CD14-positive monocyte (primary cell): ENCODE results near the gene XYLB. TPM values are rescaled to one million over a fixed set of nuclear protein-coding genes. Genes with fewer than 3 reads are reported as not detected.

Experiments used
- DNase-seq, 3 donors: peaks; one replicate each; pipeline ENCODE4 v3.0.0-alpha.2; 2011 to 2022
- H2AFZ ChIP-seq: 2 replicates; pipeline ENCODE4 v1.6.0; 2012; ENCODE audit warnings: mild to moderate bottlenecking, low read depth, low read length, inconsistent platforms; ENCODE audit not compliant: insufficient read depth, poor library complexity, severe bottlenecking
- H3K27ac ChIP-seq, 2 donors: 1 replicate in 1 of 2; 2 replicates in 1 of 2; pipeline ENCODE4 v1.5.1; 2012 to 2013; ENCODE audit warnings: low read length in 2 of 2, control low read depth in 1 of 2, inconsistent platforms in 1 of 2, low read depth in 1 of 2, mild to moderate bottlenecking in 1 of 2
- H3K27me3 ChIP-seq, 2 donors: one replicate each; pipeline versions ENCODE4 v1.6.0 to v1.6.1; 2011 to 2013; ENCODE audit warnings: low read length in 2 of 2; ENCODE audit not compliant: control insufficient read depth in 2 of 2, insufficient read depth in 2 of 2
- H3K36me3 ChIP-seq, 2 donors: replicated peaks in 1 of 2; 1 replicate in 1 of 2; 2 replicates in 1 of 2; pipeline versions ENCODE4 v1.5.1 to v1.6.1; 2012 to 2013; ENCODE audit warnings: low read length in 2 of 2, control low read depth in 1 of 2, inconsistent platforms in 1 of 2, mild to moderate bottlenecking in 1 of 2; ENCODE audit not compliant: insufficient read depth in 2 of 2, control insufficient read depth in 1 of 2
- H3K4me1 ChIP-seq, 2 donors: 1 replicate in 1 of 2; 2 replicates in 1 of 2; pipeline versions ENCODE4 v1.5.1 to v1.6.1; 2012 to 2013; ENCODE audit warnings: low read length in 2 of 2, control low read depth in 1 of 2, inconsistent platforms in 1 of 2, mild to moderate bottlenecking in 1 of 2, moderate library complexity in 1 of 2; ENCODE audit not compliant: insufficient read depth in 2 of 2, control insufficient read depth in 1 of 2
- H3K4me2 ChIP-seq: replicated peaks from 2 replicates; pipeline ENCODE3; 2012; ENCODE audit warnings: low read length, moderate library complexity, mild to moderate bottlenecking; ENCODE audit not compliant: poor library complexity, severe bottlenecking; ENCODE audit errors: extremely low read depth
- H3K4me3 ChIP-seq, 3 experiments: fragments of 200-600 bp in 1 of 3; sonication (generic) in 1 of 3; replicated peaks in 1 of 3; 1 replicate in 2 of 3; 2 replicates in 1 of 3; pipeline ENCODE4 v1.5.1; 2011 to 2013; ENCODE audit warnings: low read length in 3 of 3, mild to moderate bottlenecking in 3 of 3, control low read depth in 2 of 3, low read depth in 2 of 3, inconsistent platforms in 1 of 3, moderate library complexity in 1 of 3
- H3K79me2 ChIP-seq: 2 replicates; pipeline ENCODE4 v1.6.0; 2012; ENCODE audit warnings: mild to moderate bottlenecking, control low read depth, inconsistent platforms, low read length, moderate library complexity; ENCODE audit not compliant: insufficient read depth
- H3K9ac ChIP-seq: 2 replicates; pipeline ENCODE4 v1.6.0; 2017; ENCODE audit warnings: low read length, mild to moderate bottlenecking; ENCODE audit not compliant: insufficient read depth, poor library complexity, severe bottlenecking
- H3K9me3 ChIP-seq, 2 donors: replicated peaks in 1 of 2; 1 replicate in 1 of 2; 2 replicates in 1 of 2; pipeline versions ENCODE4 v1.5.1 to v1.6.1; 2012 to 2013; ENCODE audit warnings: low read length in 2 of 2, control low read depth in 1 of 2; ENCODE audit not compliant: control insufficient read depth in 1 of 2, insufficient read depth in 1 of 2
- H4K20me1 ChIP-seq: 2 replicates; pipeline ENCODE4 v1.6.0; 2012; ENCODE audit warnings: mild to moderate bottlenecking, low read length, control low read depth, moderate library complexity; ENCODE audit not compliant: insufficient read depth
- H3K27ac Mint-ChIP-seq, 7 donors: one replicate each; pipeline ENCODE4 v1.8.0; 2020; ENCODE audit warnings: mild to moderate bottlenecking in 7 of 7, mixed read lengths in 7 of 7, moderate library complexity in 6 of 7, inconsistent platforms in 2 of 7
- H3K27me3 Mint-ChIP-seq, 3 donors: one replicate each; pipeline ENCODE4 v1.8.0; 2021 to 2022; ENCODE audit warnings: low read depth in 3 of 3, mild to moderate bottlenecking in 3 of 3, mixed read lengths in 3 of 3, moderate library complexity in 3 of 3, inconsistent platforms in 1 of 3
- H3K36me3 Mint-ChIP-seq, 2 donors: one replicate each; pipeline ENCODE4 v1.8.0; 2020; ENCODE audit warnings: mixed read lengths in 2 of 2, inconsistent platforms in 1 of 2, mild to moderate bottlenecking in 1 of 2
- H3K4me1 Mint-ChIP-seq: one replicate; pipeline ENCODE4 v1.8.0; 2020; ENCODE audit warnings: mild to moderate bottlenecking, mixed read lengths
- H3K4me3 Mint-ChIP-seq, 2 donors: one replicate each; pipeline ENCODE4 v1.8.0; 2020; ENCODE audit warnings: mild to moderate bottlenecking in 2 of 2, mixed read lengths in 2 of 2, moderate library complexity in 1 of 2
- H3K9me3 Mint-ChIP-seq, 7 donors: one replicate each; pipeline ENCODE4 v1.8.0; 2020 to 2022; ENCODE audit warnings: mixed read lengths in 7 of 7, mild to moderate bottlenecking in 6 of 7, moderate library complexity in 6 of 7, inconsistent platforms in 2 of 7
- WGBS: methylation state at CpG from one replicate; pipeline ENCODE4 v1.1.5; 2013; ENCODE audit warnings: missing lambda C conversion rate; ENCODE audit not compliant: insufficient coverage; 5-methylcytosine and 5-hydroxymethylcytosine counted together
- intact Hi-C, 2 donors: fragments of 100-400 bp; cut with micrococcal nuclease; formaldehyde crosslinking; loops; one replicate each; pipeline versions ENCODE4 v1.15.0 to v1.15.1; 2023
- polyA plus RNA-seq, 3 donors: library from polyadenylated mRNA; depleted of rRNA in 1 of 3; unstranded in 2 of 3; stranded (reverse) in 1 of 3; fragments of 300-500 nt in 2 of 3; fragments of >200 nt in 1 of 3; fragmentation: Illumina TruSeq in 2 of 3; gene quantifications; 1 replicate in 2 of 3; 2 replicates in 1 of 3; pipeline ENCODE4 v1.2.3, GENCODE V29; 2012 to 2021
- TF ChIP-seq, protein P1 (sequence below): fragments of 200-600 bp; IDR thresholded peaks from one replicate; pipeline ENCODE4 v1.8.0; 2022; ENCODE audit warnings: antibody characterized with exemption, mild to moderate bottlenecking

Gene XYLB
- polyA plus RNA-seq, 3 donors = 0.60 to 1.00 (median 0.74) TPM

DNA sequence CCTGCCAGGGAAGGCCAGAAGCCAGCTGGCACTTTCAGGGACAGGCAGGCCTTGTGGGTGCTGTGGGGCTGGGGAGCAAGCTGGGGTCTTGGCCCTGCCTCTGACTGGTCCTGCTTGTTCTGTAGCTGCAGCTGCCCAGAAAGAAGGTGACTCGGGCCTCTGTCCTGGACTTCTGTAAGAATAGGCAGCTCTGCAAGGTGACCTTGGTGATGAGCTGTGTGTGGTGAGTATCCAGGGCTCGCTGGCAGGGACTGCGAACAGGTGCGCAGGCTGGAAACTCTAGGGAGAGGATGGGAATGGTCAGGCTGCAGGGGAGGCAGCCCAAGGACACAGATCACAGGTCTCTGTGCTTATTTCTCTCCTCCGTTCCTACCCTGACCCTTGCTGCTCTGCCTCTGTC, 33.3 kb upstream of the XYLB start:
- no peaks in the 10 kb centered on the region for H3K79me2 ChIP-seq
- H3K4me1 ChIP-seq = peaks cover 38 to 55% of the 10 kb centered on the region in 2 donors
- H3K9ac ChIP-seq = no peak overlapping the region
- H3K27me3 ChIP-seq = no peaks in the 10 kb centered on the region
- DNase-seq = no peak
- WGBS = 100% methylated on average over 4 of the region's 5 CpGs
- Mint-ChIP-seq H3K4me3 (no peak overlapping the region), H3K27ac (peak overlapping the region in 1 of 7 donors; percentile 10), H3K4me1 (peaks cover 51% of the 10 kb centered on the region), H3K9me3 (peaks cover 0 to 3% (median 0%) of the 10 kb centered on the region in 7 donors), H3K36me3 (no peaks in the 10 kb centered on the region), H3K27me3 (peaks cover 0 to 3% (median 1%) of the 10 kb centered on the region in 3 donors)
- no peak overlapping the region for H3K27ac ChIP-seq
- H3K36me3 ChIP-seq = no peaks in the 10 kb centered on the region
- no peaks in the 10 kb centered on the region for H4K20me1 ChIP-seq
- no peak overlapping the region for H3K4me3 ChIP-seq
- TF ChIP-seq, protein P1, sequence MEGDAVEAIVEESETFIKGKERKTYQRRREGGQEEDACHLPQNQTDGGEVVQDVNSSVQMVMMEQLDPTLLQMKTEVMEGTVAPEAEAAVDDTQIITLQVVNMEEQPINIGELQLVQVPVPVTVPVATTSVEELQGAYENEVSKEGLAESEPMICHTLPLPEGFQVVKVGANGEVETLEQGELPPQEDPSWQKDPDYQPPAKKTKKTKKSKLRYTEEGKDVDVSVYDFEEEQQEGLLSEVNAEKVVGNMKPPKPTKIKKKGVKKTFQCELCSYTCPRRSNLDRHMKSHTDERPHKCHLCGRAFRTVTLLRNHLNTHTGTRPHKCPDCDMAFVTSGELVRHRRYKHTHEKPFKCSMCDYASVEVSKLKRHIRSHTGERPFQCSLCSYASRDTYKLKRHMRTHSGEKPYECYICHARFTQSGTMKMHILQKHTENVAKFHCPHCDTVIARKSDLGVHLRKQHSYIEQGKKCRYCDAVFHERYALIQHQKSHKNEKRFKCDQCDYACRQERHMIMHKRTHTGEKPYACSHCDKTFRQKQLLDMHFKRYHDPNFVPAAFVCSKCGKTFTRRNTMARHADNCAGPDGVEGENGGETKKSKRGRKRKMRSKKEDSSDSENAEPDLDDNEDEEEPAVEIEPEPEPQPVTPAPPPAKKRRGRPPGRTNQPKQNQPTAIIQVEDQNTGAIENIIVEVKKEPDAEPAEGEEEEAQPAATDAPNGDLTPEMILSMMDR = no peak
- intact Hi-C loops = no loop called here
- H3K4me2 ChIP-seq = no peak overlapping the region
- no peaks in the 10 kb centered on the region for H3K9me3 ChIP-seq
- no peak overlapping the region for H2AFZ ChIP-seq

DNA sequence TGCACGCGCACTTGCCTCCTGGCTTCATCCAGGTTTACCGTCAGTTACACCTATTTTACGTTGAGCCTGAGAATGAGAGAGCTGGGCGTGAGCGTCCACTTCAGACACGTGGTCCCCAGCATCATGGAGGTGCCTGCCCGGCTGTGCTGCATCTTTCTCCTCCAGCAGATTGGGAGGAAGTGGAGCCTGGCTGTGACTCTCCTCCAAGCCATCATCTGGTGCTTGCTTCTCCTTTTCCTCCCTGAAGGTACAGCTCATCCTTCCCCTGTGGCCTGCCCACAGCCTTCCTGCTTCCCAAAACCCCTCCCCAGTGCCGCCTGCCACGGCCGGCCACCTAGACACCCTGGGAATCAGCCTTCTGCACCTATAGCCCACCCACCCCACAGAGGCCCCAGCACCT, 32.9 kb upstream of the XYLB start:
- Histone ChIP-seq H3K9me3 (no peaks in the 10 kb centered on the region), H3K36me3 (no peaks in the 10 kb centered on the region), H4K20me1 (no peaks in the 10 kb centered on the region), H3K79me2 (no peaks in the 10 kb centered on the region), H3K4me3 (no peak overlapping the region), H3K9ac (no peak overlapping the region), H2AFZ (no peak overlapping the region), H3K27me3 (no peaks in the 10 kb centered on the region), H3K4me2 (no peak overlapping the region), H3K27ac (no peak overlapping the region), H3K4me1 (peaks cover 38 to 55% of the 10 kb centered on the region in 2 donors)
- peaks cover 0 to 3% (median 1%) of the 10 kb centered on the region in 3 donors for H3K27me3 Mint-ChIP-seq
- H3K4me3 Mint-ChIP-seq = no peak overlapping the region
- H3K36me3 Mint-ChIP-seq = no peaks in the 10 kb centered on the region
- intact Hi-C loops = no loop called here
- peak; percentile 25 to 44 (median 34) for DNase-seq
- peaks cover 51% of the 10 kb centered on the region for H3K4me1 Mint-ChIP-seq
- TF ChIP-seq, protein P1 = no peak
- H3K9me3 Mint-ChIP-seq = peaks cover 0 to 3% (median 0%) of the 10 kb centered on the region in 7 donors
- H3K27ac Mint-ChIP-seq = peak overlapping the region in 1 of 7 donors; percentile 10
- WGBS = 44% methylated on average over 11 of the region's 11 CpGs
